ENCODE data around the gene SLFN5.
"Not testable (repeated sequence)": the region's sequence is repeated elsewhere in the genome, so short reads cannot be mapped to it uniquely, and the experiment has no call there.

The SLFN5 gene

GRCh38 chr17:35242805-35243560 lies at the start of gene SLFN5:
Gene SLFN5 (plus strand): TSS chr17:35243072. CDS start chr17:35258691, 15,619 bp downstream.
- DNase-seq, result peak; percentile 96

DNA sequence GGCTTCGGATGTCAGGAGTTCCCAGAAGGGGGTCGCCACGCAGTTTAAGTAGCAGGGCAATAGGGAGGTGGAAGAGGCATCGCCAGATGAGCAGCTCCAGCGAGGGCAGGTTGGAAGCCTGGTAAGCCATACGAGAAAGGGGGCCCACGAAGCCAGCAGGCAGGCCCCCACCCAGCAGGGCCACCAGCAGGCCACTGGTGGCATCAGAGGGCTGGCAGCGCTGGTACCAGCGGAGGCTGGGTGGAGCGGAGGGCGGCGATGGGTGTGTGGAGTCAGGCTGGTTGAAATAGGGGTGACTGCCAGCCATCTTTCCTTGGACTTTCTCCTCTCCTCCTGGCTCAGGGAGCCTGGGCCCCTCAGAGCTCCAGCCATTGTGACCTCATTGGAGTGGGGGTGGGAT lies 48.9 kb upstream of the SLFN5 start, which contains the start of gene SLC35G3:
TSS of gene SLC35G3 (minus strand) at position 393 of the 400 bp plus-strand sequence. CDS start at position 307, 86 bp downstream.
- DNase-seq, result not testable (repeated sequence)

DNA sequence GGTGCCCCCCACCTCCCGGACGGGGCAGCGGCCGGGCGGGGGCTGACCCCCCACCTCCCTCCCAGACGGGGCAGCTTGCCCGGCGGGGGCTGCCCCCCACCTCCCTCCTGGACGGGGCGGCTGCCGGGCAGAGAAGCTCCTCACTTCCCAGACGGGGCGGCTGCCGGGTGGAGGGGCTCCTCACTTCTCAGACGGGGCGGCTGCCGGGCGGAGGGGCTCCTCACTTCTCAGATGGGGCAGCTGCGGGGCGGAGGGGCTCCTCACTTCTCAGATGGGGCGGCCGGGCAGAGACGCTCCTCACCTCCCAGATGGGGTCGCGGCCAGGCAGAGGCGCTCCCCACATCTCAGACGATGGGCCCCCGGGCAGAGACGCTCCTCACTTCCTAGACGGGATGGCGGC lies 47.8 kb upstream of the SLFN5 start:
- not testable (repeated sequence) for DNase-seq

GRCh38 chr17:35202582-35202981 lies 40.3 kb upstream of the SLFN5 start:
- not testable (repeated sequence) for DNase-seq

- DNase-seq, result no peak
These were observed 32.1 kb upstream of the SLFN5 start for GRCh38 chr17:35210741-35211140.

DNA sequence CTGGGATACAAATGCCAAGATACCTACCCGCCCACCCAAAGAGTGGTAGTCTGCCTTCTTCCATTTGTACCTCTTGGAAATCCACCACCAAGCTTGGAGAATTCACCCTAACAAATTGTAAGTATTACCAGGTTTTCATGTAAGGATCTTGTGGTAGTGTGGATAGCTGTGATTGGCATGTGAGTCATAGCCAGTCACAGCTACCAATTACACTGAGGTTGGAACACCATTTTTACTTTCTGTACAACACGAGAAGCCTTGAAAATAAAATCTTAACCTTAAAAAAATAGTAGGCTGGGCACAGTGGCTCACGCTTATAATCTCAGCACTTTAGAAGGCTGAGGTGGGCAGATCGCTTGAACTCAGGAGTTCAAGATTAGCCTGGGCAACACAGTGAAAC lies 30.2 kb upstream of the SLFN5 start:
- DNase-seq, result no peak

- DNase-seq, result no peak
These were observed 29.4 kb upstream of the SLFN5 start for GRCh38 chr17:35213412-35213940.

- no peak for DNase-seq
These were observed 28.7 kb upstream of the SLFN5 start for GRCh38 chr17:35214192-35214591.

GRCh38 chr17:35214631-35215273 lies 28.1 kb upstream of the SLFN5 start:
- DNase-seq, result peak; percentile 48

DNA sequence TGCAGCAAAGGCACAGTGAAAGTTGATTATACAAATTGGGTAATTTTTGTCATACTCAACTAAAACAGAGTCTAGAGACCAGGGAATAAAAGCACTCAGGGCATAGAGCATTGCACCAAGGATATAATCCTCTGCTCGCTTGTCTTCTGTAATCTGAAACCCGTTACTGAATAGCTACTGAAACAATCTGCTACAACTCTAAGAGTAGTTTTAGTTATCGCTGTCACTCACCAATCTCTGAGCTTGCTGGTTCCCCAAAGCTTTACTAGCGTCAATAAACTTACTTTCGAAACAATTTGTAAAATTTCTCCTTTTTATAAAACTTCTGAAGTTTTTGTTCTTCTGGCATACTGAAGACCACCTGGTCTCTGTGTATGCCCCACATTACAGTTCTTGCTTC lies 25.8 kb upstream of the SLFN5 start:
- no peak for DNase-seq

GRCh38 chr17:35218915-35219314 lies 24.0 kb upstream of the SLFN5 start:
- DNase-seq, result peak; percentile 89

- no peak for DNase-seq
These were observed 20.4 kb upstream of the SLFN5 start for GRCh38 chr17:35222452-35222851.

- DNase-seq, result no peak
These were observed 18.4 kb upstream of the SLFN5 start for GRCh38 chr17:35224436-35224835.

GRCh38 chr17:35227546-35227945 lies 15.3 kb upstream of the SLFN5 start:
- no peak for DNase-seq

DNA sequence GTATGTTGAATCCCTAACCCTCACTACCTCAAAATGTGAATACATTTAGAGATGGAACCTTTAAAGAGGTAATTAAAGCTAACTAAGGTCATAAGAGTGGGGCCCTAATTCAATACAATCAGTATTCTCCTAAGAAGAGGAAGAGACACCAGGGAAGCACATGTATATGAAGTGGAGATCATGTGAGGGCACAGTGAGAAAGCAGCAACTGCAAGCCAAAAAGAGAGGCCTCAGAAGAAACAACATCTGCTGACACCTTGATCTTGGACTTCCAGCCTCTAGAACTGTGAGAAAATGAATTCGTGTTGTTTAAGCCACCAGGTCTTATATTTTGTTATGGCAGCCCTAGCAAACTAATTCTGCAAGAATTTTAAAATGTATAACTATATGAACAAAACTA lies 13.2 kb upstream of the SLFN5 start:
- peak; percentile 29 for DNase-seq

- not testable (repeated sequence) for DNase-seq
These were observed 8.6 kb upstream of the SLFN5 start for GRCh38 chr17:35234315-35234714.

DNA sequence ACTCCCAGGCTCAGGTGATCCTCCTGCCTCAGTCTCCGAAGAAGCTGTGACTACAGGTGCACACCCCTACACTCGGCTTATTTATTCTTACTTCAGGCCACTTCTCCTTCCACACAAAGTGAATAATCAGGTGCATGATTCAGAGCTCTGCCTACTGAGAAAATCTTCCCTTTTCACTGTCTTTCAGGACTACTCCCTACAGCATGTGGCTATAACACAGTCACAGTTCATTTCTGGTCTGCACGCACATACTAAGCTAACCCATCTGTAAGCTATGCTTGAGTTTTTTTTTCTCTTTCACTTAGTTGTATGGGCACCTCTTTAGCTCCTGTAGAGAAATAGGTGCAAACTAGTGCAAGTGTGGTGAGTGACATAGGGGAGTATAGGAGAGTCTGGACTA lies 7.6 kb upstream of the SLFN5 start:
- DNase-seq, result no peak

- DNase-seq, result no peak
These were observed 7.0 kb upstream of the SLFN5 start for GRCh38 chr17:35235917-35236316.

GRCh38 chr17:35236821-35237220 lies 6.1 kb upstream of the SLFN5 start:
- no peak for DNase-seq

DNA sequence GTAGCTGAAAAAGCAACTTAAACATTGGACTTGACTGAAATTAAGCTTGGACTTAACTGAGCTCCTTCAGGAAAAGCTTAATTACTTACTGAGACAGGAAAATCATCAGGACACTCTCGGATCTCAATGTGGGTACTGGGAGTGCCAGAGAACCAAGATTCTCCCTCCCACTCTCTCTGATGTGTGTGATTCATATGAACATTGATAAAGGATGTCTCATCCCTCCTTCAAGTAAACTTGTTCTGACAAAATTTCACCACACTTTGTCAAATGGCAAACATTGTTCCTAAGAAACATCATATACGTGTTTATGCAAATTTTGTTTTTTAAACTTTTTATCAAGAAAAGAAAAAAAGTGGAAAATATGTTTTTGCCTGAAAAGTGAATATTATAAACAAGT lies 4.1 kb upstream of the SLFN5 start:
- DNase-seq, result no peak

DNA sequence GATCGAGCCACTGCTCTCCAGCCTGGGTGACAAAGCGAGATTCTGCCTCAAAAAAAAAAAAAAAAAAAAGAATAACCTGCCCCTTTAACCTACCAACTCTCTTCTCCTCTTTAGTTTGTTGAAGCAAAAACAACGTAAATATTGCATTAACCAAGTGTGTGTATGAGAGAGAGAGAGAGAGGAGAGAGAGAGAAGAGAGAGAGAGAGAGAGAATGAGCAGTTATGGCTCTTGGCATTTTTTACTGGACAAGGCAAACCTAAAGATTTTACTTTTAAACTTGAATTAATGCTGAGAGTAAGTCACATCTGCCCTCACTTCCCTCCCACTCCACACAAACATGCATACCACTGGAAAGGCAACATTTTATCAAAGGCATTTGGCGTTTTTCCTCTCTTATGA lies 3.0 kb upstream of the SLFN5 start:
- no peak for DNase-seq

DNA sequence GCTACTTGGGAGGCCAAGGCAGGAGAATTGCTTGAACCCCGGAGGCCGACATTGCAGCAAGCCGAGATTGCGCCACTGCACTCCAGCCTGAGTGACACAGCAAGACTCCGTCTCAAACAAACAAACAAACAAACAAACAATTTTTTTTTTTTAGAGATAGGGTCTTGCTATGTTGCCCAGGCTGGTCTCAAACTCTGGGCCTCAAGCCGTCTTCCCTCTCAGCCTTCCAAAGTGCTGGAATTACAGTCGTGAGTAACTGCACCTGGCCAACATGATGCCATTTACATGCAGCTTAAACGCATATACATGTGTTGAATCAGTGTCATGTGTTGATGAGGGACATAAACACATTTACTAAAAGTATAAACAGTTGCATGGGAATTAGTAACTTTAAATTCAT lies 2.0 kb upstream of the SLFN5 start:
- no peak for DNase-seq

DNA sequence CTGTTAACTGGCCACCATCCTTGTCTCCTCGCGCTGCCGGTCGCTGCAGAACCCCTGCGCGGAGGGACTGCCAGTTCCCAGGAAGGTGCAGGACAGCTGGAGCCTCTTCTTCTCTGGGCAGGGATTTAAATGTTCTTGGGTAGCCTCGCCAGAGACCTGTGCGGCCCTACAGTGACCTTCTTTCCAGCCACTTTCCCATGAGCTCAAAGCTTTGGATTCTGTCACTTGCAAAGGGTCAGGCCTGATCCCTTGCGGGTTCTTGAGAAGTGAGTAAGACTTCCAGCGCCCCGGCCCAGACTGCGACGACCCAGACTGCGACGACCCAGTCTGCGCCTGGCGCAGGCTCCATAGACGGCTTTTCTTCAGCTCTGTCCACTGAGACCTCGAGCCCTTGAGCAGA lies 1.4 kb upstream of the SLFN5 start:
- no peak for DNase-seq

GRCh38 chr17:35242158-35242804 lies 591 bp upstream of the SLFN5 start:
- DNase-seq, result peak; percentile 84

All from inflammatory macrophage treated with lipopolysaccharide for 4 hours (primary cell).